Thyroid gland (tissue), 4 donors: ENCODE results near the gene NT5C1A. TPM values are rescaled to one million over a fixed set of nuclear protein-coding genes. Genes with fewer than 3 reads are reported as not detected.

Experiments used
- DNase-seq, 2 donors: peaks; one replicate each; pipeline ENCODE4 v3.0.0-alpha.2; 2019
- H3K27ac ChIP-seq, 3 donors: fragments of 200-600 bp; sonication (generic); 1 replicate in 2 of 3; 2 replicates in 1 of 3; pipeline ENCODE4 v1.5.1; 2016 to 2019; ENCODE audit warnings: mild to moderate bottlenecking in 1 of 3, moderate library complexity in 1 of 3
- H3K27me3 ChIP-seq: fragments of 200-600 bp; sonication (generic); one replicate; pipeline ENCODE4 v1.5.1; 2019
- H3K36me3 ChIP-seq, 2 donors: fragments of 200-600 bp; sonication (generic); one replicate each; pipeline ENCODE4 v1.5.1; 2016 to 2019
- H3K4me1 ChIP-seq, 2 donors: fragments of 200-600 bp; sonication (generic); one replicate each; pipeline ENCODE4 v1.5.1; 2017 to 2019
- H3K4me3 ChIP-seq, 3 donors: fragments of 200-600 bp; sonication (generic); replicated peaks in 1 of 3; 1 replicate in 2 of 3; 2 replicates in 1 of 3; pipeline ENCODE4 v1.5.1; 2016; ENCODE audit warnings: mild to moderate bottlenecking in 1 of 3
- H3K9me3 ChIP-seq: fragments of 200-600 bp; sonication (generic); one replicate; pipeline ENCODE4 v1.5.1; 2017
- CTCF ChIP-seq, 6 experiments: fragments of 200-600 bp in 3 of 6; fragments of 450-650 bp in 3 of 6; sonication (generic) in 3 of 6; IDR thresholded peaks; one replicate each; pipeline ENCODE4 v1.5.1; 2016 to 2019; ENCODE audit warnings: antibody characterized with exemption in 6 of 6, mild to moderate bottlenecking in 2 of 6, inconsistent platforms in 1 of 6, moderate library complexity in 1 of 6
- POLR2A ChIP-seq, 2 donors: fragments of 450-650 bp; IDR thresholded peaks; one replicate each; pipeline ENCODE4 v1.6.1; 2017; ENCODE audit warnings: antibody characterized with exemption in 2 of 2, mild to moderate bottlenecking in 2 of 2, moderate library complexity in 1 of 2
- WGBS, 2 donors: methylation state at CpG; one replicate each; pipeline ENCODE4 v1.1.5; 2017; 5-methylcytosine and 5-hydroxymethylcytosine counted together
- intact Hi-C: fragments of 100-400 bp; cut with DNase I; formaldehyde crosslinking; loops from one replicate; pipeline ENCODE4 v1.15.1; 2023
- total RNA-seq, 4 donors: library from RNA; depleted of rRNA; stranded (reverse); fragments of >200 nt; gene quantifications; one replicate each; pipeline ENCODE4 v1.2.3, GENCODE V29; 2016

NT5C1A gene
- total RNA-seq, 4 donors from 2014 or later = 0.33 to 0.73 TPM; not detected in 2

GRCh38 chr1:39685071-39685470, 13.2 kb upstream of the NT5C1A start:
- intact Hi-C loops = no loop called here
- no peak overlapping the region for H3K27ac ChIP-seq
- no peak for DNase-seq
- H3K36me3 ChIP-seq = no peaks in the 10 kb centered on the region
- H3K9me3 ChIP-seq = no peaks in the 10 kb centered on the region
- 77 to 90% methylated on average over 3 of the region's 3 CpGs for WGBS, 2 donors
- no peaks in the 10 kb centered on the region for H3K4me1 ChIP-seq
- peaks cover 4% of the 10 kb centered on the region for H3K27me3 ChIP-seq
- TF ChIP-seq CTCF (IDR thresholded peaks at IDR 0.05) (no peak), POLR2A (IDR thresholded peaks at IDR 0.05) (no peak)
- no peak overlapping the region for H3K4me3 ChIP-seq

GRCh38 chr1:39684313-39684664, 12.4 kb upstream of the NT5C1A start:
- Histone ChIP-seq H3K27ac (no peak overlapping the region), H3K9me3 (no peaks in the 10 kb centered on the region), H3K36me3 (no peaks in the 10 kb centered on the region), H3K4me1 (no peaks in the 10 kb centered on the region), H3K27me3 (peaks cover 4% of the 10 kb centered on the region), H3K4me3 (no peak overlapping the region)
- intact Hi-C loops = no loop called here
- TF ChIP-seq POLR2A (IDR thresholded peaks at IDR 0.05) = no peak
- no peak for TF ChIP-seq CTCF (IDR thresholded peaks at IDR 0.05)
- 48 to 66% methylated on average over 12 of the region's 13 CpGs for WGBS, 2 donors
- no peak for DNase-seq

- 26 to 33% methylated on average over 12 to 25 of the region's 62 CpGs for WGBS, 2 donors
- Histone ChIP-seq H3K36me3 (no peaks in the 10 kb centered on the region), H3K27me3 (peaks cover 4% of the 10 kb centered on the region), H3K27ac (no peak overlapping the region), H3K9me3 (no peaks in the 10 kb centered on the region), H3K4me1 (no peaks in the 10 kb centered on the region), H3K4me3 (no peak overlapping the region)
- TF ChIP-seq POLR2A (IDR thresholded peaks at IDR 0.05) (no peak), CTCF (IDR thresholded peaks at IDR 0.05) (no peak)
- intact Hi-C loops = no loop called here
- DNase-seq = peak in 1 of 2 donors; percentile 17
Observed at GRCh38 chr1:39683591-39684312, 11.8 kb upstream of the NT5C1A start.

GRCh38 chr1:39681999-39682398, 10.1 kb upstream of the NT5C1A start:
- 87 to 90% methylated on average over 1 of the region's 1 CpG for WGBS, 2 donors
- Histone ChIP-seq H3K36me3 (no peaks in the 10 kb centered on the region), H3K4me1 (peaks cover 5 to 8% of the 10 kb centered on the region in 2 donors), H3K9me3 (no peaks in the 10 kb centered on the region), H3K27ac (no peak overlapping the region), H3K4me3 (no peak overlapping the region), H3K27me3 (peaks cover 4% of the 10 kb centered on the region)
- intact Hi-C loops = no loop called here
- TF ChIP-seq CTCF (IDR thresholded peaks at IDR 0.05) (no peak), POLR2A (IDR thresholded peaks at IDR 0.05) (no peak)
- DNase-seq = no peak

GRCh38 chr1:39681294-39681693, 9.4 kb upstream of the NT5C1A start:
- Histone ChIP-seq H3K4me1 (peaks cover 12 to 15% of the 10 kb centered on the region in 2 donors), H3K4me3 (no peak overlapping the region), H3K27ac (no peak overlapping the region), H3K27me3 (peaks cover 4% of the 10 kb centered on the region), H3K36me3 (no peaks in the 10 kb centered on the region), H3K9me3 (no peaks in the 10 kb centered on the region)
- WGBS, 2 donors = 83 to 84% methylated on average over 3 of the region's 3 CpGs
- intact Hi-C loops = no loop called here
- TF ChIP-seq CTCF (IDR thresholded peaks at IDR 0.05) (no peak), POLR2A (IDR thresholded peaks at IDR 0.05) (no peak)
- no peak for DNase-seq
